Glutamatergic neuron (in vitro differentiated cells): ENCODE measurements around the gene C16orf95. TPM values are rescaled to one million over a fixed set of nuclear protein-coding genes. Genes with fewer than 3 reads are reported as not detected.

Source experiments
- DNase-seq: peaks from one replicate; pipeline ENCODE4 v3.0.0; 2022
- H3K27ac Mint-ChIP-seq: one replicate; pipeline ENCODE4 v1.8.0; 2020; ENCODE audit warnings: mild to moderate bottlenecking, mixed read lengths, inconsistent platforms; ENCODE audit not compliant: unreplicated experiment
- H3K27me3 Mint-ChIP-seq: one replicate; pipeline ENCODE4 v1.8.0; 2020; ENCODE audit warnings: mild to moderate bottlenecking, moderate library complexity, mixed read lengths, inconsistent platforms; ENCODE audit not compliant: unreplicated experiment
- H3K36me3 Mint-ChIP-seq: one replicate; pipeline ENCODE4 v1.8.0; 2020; ENCODE audit warnings: mild to moderate bottlenecking, mixed read lengths, inconsistent platforms; ENCODE audit not compliant: unreplicated experiment
- H3K4me1 Mint-ChIP-seq: one replicate; pipeline ENCODE4 v1.8.0; 2020; ENCODE audit warnings: mild to moderate bottlenecking, low read depth, mixed read lengths, inconsistent platforms; ENCODE audit not compliant: unreplicated experiment
- H3K4me3 Mint-ChIP-seq: one replicate; pipeline ENCODE4 v1.8.0; 2020; ENCODE audit warnings: mild to moderate bottlenecking, mixed read lengths, inconsistent platforms; ENCODE audit not compliant: unreplicated experiment
- H3K9me3 Mint-ChIP-seq: one replicate; pipeline ENCODE4 v1.8.0; 2020; ENCODE audit warnings: mild to moderate bottlenecking, moderate library complexity, mixed read lengths, inconsistent platforms; ENCODE audit not compliant: unreplicated experiment
- CTCF ChIP-seq: fragments of 200-600 bp; sonication (generic); IDR thresholded peaks from one replicate; pipeline ENCODE4 v1.5.0; 2021; ENCODE audit not compliant: partially characterized antibody, unreplicated experiment
- total RNA-seq: library from RNA; stranded (reverse); fragmentation: NEBNext Ultra II Directional; extraction: Animal tissue kit (Norgen Biotek cat#: 25700); gene quantifications from one replicate; pipeline ENCODE4 v1.2.1, GENCODE V29; 2021; ENCODE audit not compliant: unreplicated experiment

C16orf95 gene
- total RNA-seq, 1 donor from 2014 or later = 9.2 TPM

GRCh38 chr16:87303962-87304521 is 13.2 kb downstream of the C16orf95 start:
- Mint-ChIP-seq H3K27me3 (peaks cover 2% of the 10 kb centered on the region), H3K36me3 (peaks cover 4% of the 10 kb centered on the region), H3K4me3 (no peak overlapping the region), H3K9me3 (peaks cover 6% of the 10 kb centered on the region), H3K4me1 (peaks cover 2% of the 10 kb centered on the region), H3K27ac (no peak overlapping the region)
- no peak for DNase-seq
- TF ChIP-seq CTCF = no peak

GRCh38 chr16:87303431-87303930 is 13.7 kb downstream of the C16orf95 start:
- Mint-ChIP-seq H3K27ac (no peak overlapping the region), H3K4me3 (no peak overlapping the region), H3K4me1 (peaks cover 2% of the 10 kb centered on the region), H3K9me3 (peaks cover 6% of the 10 kb centered on the region), H3K27me3 (peaks cover 2% of the 10 kb centered on the region), H3K36me3 (no peaks in the 10 kb centered on the region)
- no peak for TF ChIP-seq CTCF
- DNase-seq = no peak

- H3K36me3 Mint-ChIP-seq = no peaks in the 10 kb centered on the region
- peaks cover 2% of the 10 kb centered on the region for H3K27me3 Mint-ChIP-seq
- H3K9me3 Mint-ChIP-seq = peaks cover 4% of the 10 kb centered on the region
- peaks cover 2% of the 10 kb centered on the region for H3K4me1 Mint-ChIP-seq
- TF ChIP-seq CTCF = no peak
- no peak for DNase-seq
- no peak overlapping the region for H3K4me3 Mint-ChIP-seq
- H3K27ac Mint-ChIP-seq = no peak overlapping the region
Measured at GRCh38 chr16:87298857-87299465, 18.2 kb downstream of the C16orf95 start.

GRCh38 chr16:87297918-87298631 is 19.1 kb downstream of the C16orf95 start:
- TF ChIP-seq CTCF = peak; percentile 70
- Mint-ChIP-seq H3K36me3 (no peaks in the 10 kb centered on the region), H3K4me3 (no peak overlapping the region), H3K9me3 (peaks cover 4% of the 10 kb centered on the region), H3K4me1 (peaks cover 2% of the 10 kb centered on the region), H3K27me3 (peaks cover 2% of the 10 kb centered on the region), H3K27ac (no peak overlapping the region)
- DNase-seq = peak; percentile 77

- no peak overlapping the region for H3K27ac Mint-ChIP-seq
- peaks cover 3% of the 10 kb centered on the region for H3K36me3 Mint-ChIP-seq
- H3K27me3 Mint-ChIP-seq = peaks cover 2% of the 10 kb centered on the region
- H3K9me3 Mint-ChIP-seq = peaks cover 4% of the 10 kb centered on the region
- no peaks in the 10 kb centered on the region for H3K4me1 Mint-ChIP-seq
- TF ChIP-seq CTCF = no peak
- H3K4me3 Mint-ChIP-seq = no peak overlapping the region
- no peak for DNase-seq
Measured at GRCh38 chr16:87297407-87297806, 19.8 kb downstream of the C16orf95 start.
